GM12878 (cell line): ENCODE data around the gene SSH3. TPM values are rescaled to one million over a fixed set of nuclear protein-coding genes. Genes with fewer than 3 reads are reported as not detected.

Experiments used
- ATAC-seq: fragments of 200-7000 bp; cut with Tn5 transposase; 3 replicates; pipeline ENCODE4 v1.9.1; 2020; ENCODE audit warnings: mild to moderate bottlenecking, moderate library complexity
- BruUV-seq: library from RNA; stranded (reverse); fragments of 400-500 nt; replicated peaks from 2 replicates; lab custom pipeline; 2021; lab: Mats Ljungman, UMichigan
- CTCF ChIA-PET: fragments of 300-600 bp; sonication (Branson Sonifier 250); formaldehyde crosslinking; extraction: SDS; loops from one replicate; lab custom pipeline; 2021; ENCODE audit warnings: inconsistent platforms; lab: Yijun Ruan, JAX
- POLR2A ChIA-PET: fragments of 350-600 bp; formaldehyde crosslinking; extraction: SDS; loops from one replicate; lab custom pipeline; 2021; ENCODE audit warnings: inconsistent platforms; lab: Charles Lee
- RAD21 ChIA-PET: fragments of 300-600 bp; sonication (Branson Sonifier 250); formaldehyde crosslinking; loops from one replicate; lab custom pipeline; 2023; ENCODE audit warnings: antibody characterized with exemption; ENCODE audit not compliant: unreplicated experiment; lab: Charles Lee
- SMC1A ChIA-PET: fragments of 300-600 bp; sonication (Branson Sonifier 250); formaldehyde crosslinking; loops from one replicate; lab custom pipeline; 2023; ENCODE audit not compliant: unreplicated experiment, uncharacterized antibody; lab: Charles Lee
- DNase-seq: peaks from one replicate; pipeline ENCODE4 v3.0.0-alpha.2; 2011; ENCODE audit warnings: low read depth, low spot score
- FAIRE-seq: peaks from 3 replicates; lab custom pipeline; 2011; peaks lifted over from hg19 to GRCh38; lab: Jason Lieb, UNC
- H2AFZ ChIP-seq: 2 replicates; pipeline ENCODE4 v1.6.0; 2011; ENCODE audit warnings: low read depth, low read length, control low read depth; ENCODE audit not compliant: control insufficient read depth
- H3K27ac ChIP-seq: 2 replicates; pipeline ENCODE4 v1.5.1; 2011; ENCODE audit warnings: control low read depth; ENCODE audit not compliant: control insufficient read depth, insufficient read depth
- H3K27me3 ChIP-seq, 2 experiments: replicated peaks in 1 of 2; 2 replicates each; pipeline versions ENCODE4 v1.6.0 to v1.6.1; 2011; ENCODE audit warnings: low read length in 1 of 2; ENCODE audit not compliant: control insufficient read depth in 2 of 2, insufficient read depth in 2 of 2
- H3K36me3 ChIP-seq, 2 experiments: 2 replicates each; pipeline ENCODE4 v1.5.1; 2011; ENCODE audit warnings: low read length in 1 of 2; ENCODE audit not compliant: control insufficient read depth in 2 of 2, insufficient read depth in 2 of 2
- H3K4me1 ChIP-seq: 2 replicates; pipeline ENCODE4 v1.6.1; 2011; ENCODE audit warnings: mild to moderate bottlenecking, low read length, moderate library complexity, mixed read lengths; ENCODE audit not compliant: control insufficient read depth, insufficient read depth
- H3K4me2 ChIP-seq: 2 replicates; pipeline ENCODE4 v1.6.0; 2011; ENCODE audit warnings: control low read depth; ENCODE audit not compliant: control insufficient read depth, insufficient read depth
- H3K4me3 ChIP-seq: fragments of 200-600 bp; sonication (generic); 2 replicates; pipeline ENCODE4 v1.5.1; 2016
- H3K79me2 ChIP-seq: 2 replicates; pipeline ENCODE4 v1.6.0; 2011; ENCODE audit warnings: low read length; ENCODE audit not compliant: control insufficient read depth, insufficient read depth
- H3K9ac ChIP-seq: 2 replicates; pipeline ENCODE4 v1.8.0; 2011; ENCODE audit warnings: low read length, control low read depth, mixed read lengths; ENCODE audit not compliant: control insufficient read depth, insufficient read depth
- H3K9me3 ChIP-seq: replicated peaks from 3 replicates; pipeline ENCODE4 v1.5.1; 2011; ENCODE audit warnings: mild to moderate bottlenecking, low read length; ENCODE audit not compliant: control insufficient read depth, insufficient read depth
- H4K20me1 ChIP-seq: 2 replicates; pipeline ENCODE4 v1.6.0; 2011; ENCODE audit not compliant: control insufficient read depth, insufficient read depth
- ASH2L ChIP-seq: fragments of 300-600, 200-600 bp; sonication (generic); IDR thresholded peaks from 2 replicates; pipeline ENCODE4 v1.6.1; 2017; ENCODE audit warnings: low read depth, mild to moderate bottlenecking, borderline replicate concordance
- CHD2 ChIP-seq: IDR thresholded peaks from 2 replicates; pipeline ENCODE4 v1.6.1; 2011; ENCODE audit warnings: low read depth, low read length, improper control_type of control experiment, borderline replicate concordance
- EP300 ChIP-seq, 2 experiments: fragments of 150-350 bp in 1 of 2; IDR thresholded peaks; 2 replicates each; pipeline ENCODE4 v1.6.1; 2011 to 2012; ENCODE audit warnings: low read depth in 2 of 2, low read length in 2 of 2, borderline replicate concordance in 1 of 2, improper control_type of control experiment in 1 of 2, inconsistent platforms in 1 of 2; ENCODE audit not compliant: control insufficient read depth in 1 of 2
- EZH2 ChIP-seq: IDR thresholded peaks from 2 replicates; pipeline ENCODE4 v1.6.1; 2012; ENCODE audit warnings: low read depth, mild to moderate bottlenecking, control low read depth, inconsistent platforms, low read length, borderline replicate concordance; ENCODE audit not compliant: control insufficient read depth
- IKZF1 ChIP-seq: fragments of 450-650 bp; conservative IDR thresholded peaks from 2 replicates; pipeline ENCODE4 v1.6.1; 2017; ENCODE audit warnings: antibody characterized with exemption, mild to moderate bottlenecking
- LARP7 ChIP-seq: fragments of 450-650 bp; IDR thresholded peaks from 2 replicates; pipeline ENCODE4 v1.6.1; 2017; ENCODE audit warnings: mild to moderate bottlenecking
- NR2C2 ChIP-seq: IDR thresholded peaks from 2 replicates; pipeline ENCODE4 v1.6.1; 2011; ENCODE audit warnings: borderline replicate concordance, low read depth; ENCODE audit not compliant: control insufficient read depth, insufficient read length
- NR2F1 ChIP-seq: fragments of 450-650 bp; conservative IDR thresholded peaks from 2 replicates; pipeline ENCODE4 v1.6.1; 2017; ENCODE audit warnings: mild to moderate bottlenecking
- RAD21 ChIP-seq: IDR thresholded peaks from 2 replicates; pipeline ENCODE4 v1.6.1; 2011; ENCODE audit warnings: mild to moderate bottlenecking, low read depth, low read length, moderate library complexity; ENCODE audit not compliant: insufficient read depth
- RAD51 ChIP-seq: fragments of 450-650 bp; IDR thresholded peaks from 2 replicates; pipeline ENCODE4 v1.6.1; 2016; ENCODE audit warnings: moderate library complexity, mild to moderate bottlenecking, inconsistent platforms
- RCOR1 ChIP-seq: conservative IDR thresholded peaks from 2 replicates; pipeline ENCODE4 v1.6.1; 2012; ENCODE audit warnings: low read depth, low read length, improper control_type of control experiment
- SIX5 ChIP-seq: IDR thresholded peaks from 2 replicates; pipeline ENCODE4 v1.6.1; 2011; ENCODE audit warnings: mild to moderate bottlenecking, low read depth, low read length, moderate library complexity; ENCODE audit not compliant: severe bottlenecking
- ZNF207 ChIP-seq: fragments of 450-650 bp; IDR thresholded peaks from 2 replicates; pipeline ENCODE4 v1.6.1; 2014; ENCODE audit warnings: antibody characterized with exemption, mild to moderate bottlenecking, borderline replicate concordance
- ZNF24 ChIP-seq: fragments of 450-650 bp; IDR thresholded peaks from 2 replicates; pipeline ENCODE4 v1.6.1; 2017; ENCODE audit warnings: antibody characterized with exemption, mild to moderate bottlenecking
- WGBS: methylation state at CpG from one replicate; pipeline ENCODE4 v1.1.6; 2016; ENCODE audit warnings: low lambda C conversion rate; ENCODE audit not compliant: insufficient replicate concordance, insufficient coverage; ENCODE audit errors: missing lambda C conversion rate; 5-methylcytosine and 5-hydroxymethylcytosine counted together
- in situ Hi-C: fragments of 300-500 bp; cut with MboI; formaldehyde crosslinking; loops from 9 replicates; pipeline ENCODE4 v1.14.3; 2018; ENCODE audit warnings: mixed read lengths
- intact Hi-C: fragments of 100-400 bp; cut with micrococcal nuclease; formaldehyde crosslinking; loops from one replicate; pipeline ENCODE4 v1.14.2; 2022; ENCODE audit not compliant: unreplicated experiment
- polyA plus RNA-seq, 11 experiments: library from polyadenylated mRNA; depleted of rRNA in 4 of 11; unstranded in 6 of 11; stranded (reverse) in 5 of 11; fragments of >200 nt; fragmentation: Nextera tagmentation in 4 of 11; fragmentation: Illumina TruSeq in 1 of 11; extraction: Ambion mirVana in 4 of 11; extraction: Trizol in 1 of 11; gene quantifications; 1 replicate in 1 of 11; 2 replicates in 10 of 11; pipeline versions ENCODE4 v1.2.1 to v1.2.3, GENCODE V29; 2011 to 2016; ENCODE audit warnings: inconsistent platforms in 2 of 11, missing spikeins in 2 of 11, low read depth in 1 of 11
- total RNA-seq, 4 experiments: library from RNA; depleted of rRNA in 3 of 4; stranded (reverse); fragments of >200 nt in 3 of 4; fragmentation: Illumina TruSeq in 1 of 4; extraction: Trizol in 1 of 4; gene quantifications; 2 replicates each; pipeline versions ENCODE4 v1.2.1 to v1.2.3, GENCODE V29; 2013 to 2021
- TF ChIP-seq, protein P1 (sequence below): IDR thresholded peaks from 2 replicates; pipeline ENCODE4 v1.6.1; 2012; ENCODE audit warnings: mild to moderate bottlenecking, low read depth, low read length
- TF ChIP-seq, protein P2 (sequence below): IDR thresholded peaks from 2 replicates; pipeline ENCODE4 v1.6.1; 2011; ENCODE audit warnings: low read depth, low read length, improper control_type of control experiment, borderline replicate concordance

SSH3 gene
- total and polyA plus RNA-seq, 10 of the 15 experiments (the other 5 are each of a cell fraction or from before 2014, with no cell fraction given) = 0.05 to 0.83 (median 0.28) TPM; not detected in 3

DNA sequence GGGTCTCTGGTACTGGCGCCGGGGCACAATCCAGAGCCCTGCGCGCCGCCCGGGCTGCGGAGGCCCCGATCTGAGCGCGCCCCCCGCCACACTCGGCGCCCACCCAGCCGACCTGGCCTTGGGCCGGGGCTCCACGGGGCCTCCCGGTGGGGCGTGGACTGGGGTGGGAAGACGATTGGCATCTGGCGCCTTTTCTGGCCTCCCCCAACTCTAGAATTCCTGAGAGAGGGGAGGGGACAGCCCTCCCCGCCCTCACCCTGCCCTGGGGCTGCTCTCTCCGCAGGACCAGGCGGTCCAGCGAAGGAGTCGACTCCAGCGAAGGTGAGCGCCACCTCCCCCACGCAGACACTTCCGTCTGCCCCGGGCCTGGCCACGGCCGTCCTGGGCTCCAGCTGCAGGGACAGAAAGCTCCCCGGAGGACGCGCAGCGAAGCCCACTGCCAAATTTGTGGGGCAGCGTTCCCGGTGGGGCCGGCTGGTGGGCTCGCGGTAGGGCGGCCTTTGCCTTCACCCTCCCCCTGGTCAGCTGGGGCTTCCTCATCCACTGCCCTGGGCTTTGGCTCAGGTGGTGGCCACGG is 593 bp downstream of the SSH3 start:
- H3K27me3 ChIP-seq = no peaks in the 10 kb centered on the region
- no peak for FAIRE-seq
- no peak overlapping the region for H3K4me2 ChIP-seq
- intact Hi-C loops (no loop called here), in situ Hi-C loops (no loop called here)
- H3K36me3 ChIP-seq = peaks cover 0 to 22% of the 10 kb centered on the region in 2 experiments; a peak in 2 of 4 replicates
- no peaks in the 10 kb centered on the region for H3K9me3 ChIP-seq
- H4K20me1 ChIP-seq = no peaks in the 10 kb centered on the region
- CTCF ChIA-PET = interaction anchor here (1.0 kb wide), 1 partner anchor 16 kb away, joined by 3 read pairs; no protein-coding TSS in a partner anchor
- POLR2A ChIA-PET = no interaction called here
- H3K9ac ChIP-seq = no peak overlapping the region
- WGBS = 39% methylated on average over 38 of the region's 43 CpGs
- BruUV-seq = no TSS peak
- H3K27ac ChIP-seq = no peak overlapping the region
- no peak for DNase-seq
- RAD21 ChIA-PET = no interaction called here
- ATAC-seq = no peak
- H3K4me3 ChIP-seq = no peak overlapping the region
- SMC1A ChIA-PET = no interaction called here
- TF ChIP-seq IKZF1 (no peak), NR2F1 (no peak), RCOR1 (no peak), EP300 (IDR thresholded peaks at IDR 0.05; ENCODE audit: borderline replicate concordance in 1 of 2, control insufficient read depth in 1 of 2, low read depth in 2 of 2, low read length in 2 of 2) (no peak), EZH2 (no peak), ASH2L (no peak), NR2C2 (no peak), CHD2 (no peak), ZNF207 (no peak), RAD21 (no peak), LARP7 (no peak), ZNF24 (no peak), SIX5 (no peak), RAD51 (no peak)
- TF ChIP-seq, protein P1, sequence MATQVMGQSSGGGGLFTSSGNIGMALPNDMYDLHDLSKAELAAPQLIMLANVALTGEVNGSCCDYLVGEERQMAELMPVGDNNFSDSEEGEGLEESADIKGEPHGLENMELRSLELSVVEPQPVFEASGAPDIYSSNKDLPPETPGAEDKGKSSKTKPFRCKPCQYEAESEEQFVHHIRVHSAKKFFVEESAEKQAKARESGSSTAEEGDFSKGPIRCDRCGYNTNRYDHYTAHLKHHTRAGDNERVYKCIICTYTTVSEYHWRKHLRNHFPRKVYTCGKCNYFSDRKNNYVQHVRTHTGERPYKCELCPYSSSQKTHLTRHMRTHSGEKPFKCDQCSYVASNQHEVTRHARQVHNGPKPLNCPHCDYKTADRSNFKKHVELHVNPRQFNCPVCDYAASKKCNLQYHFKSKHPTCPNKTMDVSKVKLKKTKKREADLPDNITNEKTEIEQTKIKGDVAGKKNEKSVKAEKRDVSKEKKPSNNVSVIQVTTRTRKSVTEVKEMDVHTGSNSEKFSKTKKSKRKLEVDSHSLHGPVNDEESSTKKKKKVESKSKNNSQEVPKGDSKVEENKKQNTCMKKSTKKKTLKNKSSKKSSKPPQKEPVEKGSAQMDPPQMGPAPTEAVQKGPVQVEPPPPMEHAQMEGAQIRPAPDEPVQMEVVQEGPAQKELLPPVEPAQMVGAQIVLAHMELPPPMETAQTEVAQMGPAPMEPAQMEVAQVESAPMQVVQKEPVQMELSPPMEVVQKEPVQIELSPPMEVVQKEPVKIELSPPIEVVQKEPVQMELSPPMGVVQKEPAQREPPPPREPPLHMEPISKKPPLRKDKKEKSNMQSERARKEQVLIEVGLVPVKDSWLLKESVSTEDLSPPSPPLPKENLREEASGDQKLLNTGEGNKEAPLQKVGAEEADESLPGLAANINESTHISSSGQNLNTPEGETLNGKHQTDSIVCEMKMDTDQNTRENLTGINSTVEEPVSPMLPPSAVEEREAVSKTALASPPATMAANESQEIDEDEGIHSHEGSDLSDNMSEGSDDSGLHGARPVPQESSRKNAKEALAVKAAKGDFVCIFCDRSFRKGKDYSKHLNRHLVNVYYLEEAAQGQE = no peak
- TF ChIP-seq, protein P2, sequence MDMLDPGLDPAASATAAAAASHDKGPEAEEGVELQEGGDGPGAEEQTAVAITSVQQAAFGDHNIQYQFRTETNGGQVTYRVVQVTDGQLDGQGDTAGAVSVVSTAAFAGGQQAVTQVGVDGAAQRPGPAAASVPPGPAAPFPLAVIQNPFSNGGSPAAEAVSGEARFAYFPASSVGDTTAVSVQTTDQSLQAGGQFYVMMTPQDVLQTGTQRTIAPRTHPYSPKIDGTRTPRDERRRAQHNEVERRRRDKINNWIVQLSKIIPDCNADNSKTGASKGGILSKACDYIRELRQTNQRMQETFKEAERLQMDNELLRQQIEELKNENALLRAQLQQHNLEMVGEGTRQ = no peak
- H2AFZ ChIP-seq = no peak overlapping the region
- H3K4me1 ChIP-seq = no peaks in the 10 kb centered on the region
- no peaks in the 10 kb centered on the region for H3K79me2 ChIP-seq
